ENCODE data around the gene PIK3R4. TPM values are rescaled to one million over a fixed set of nuclear protein-coding genes. Genes with fewer than 3 reads are reported as not detected.

The PIK3R4 gene
- total RNA-seq, 1 donor from 2014 or later: 27.7 TPM

- DNase-seq (ENCODE audit: low spot score): no peak
These were observed 106.6 kb downstream of the PIK3R4 start for GRCh38 chr3:130640027-130640426.

GRCh38 chr3:130636480-130637234, 110.0 kb downstream of the PIK3R4 start:
- no peak for DNase-seq (ENCODE audit: low spot score)

- DNase-seq (ENCODE audit: low spot score): no peak
These were observed 110.7 kb downstream of the PIK3R4 start for GRCh38 chr3:130635978-130636377.

DNA sequence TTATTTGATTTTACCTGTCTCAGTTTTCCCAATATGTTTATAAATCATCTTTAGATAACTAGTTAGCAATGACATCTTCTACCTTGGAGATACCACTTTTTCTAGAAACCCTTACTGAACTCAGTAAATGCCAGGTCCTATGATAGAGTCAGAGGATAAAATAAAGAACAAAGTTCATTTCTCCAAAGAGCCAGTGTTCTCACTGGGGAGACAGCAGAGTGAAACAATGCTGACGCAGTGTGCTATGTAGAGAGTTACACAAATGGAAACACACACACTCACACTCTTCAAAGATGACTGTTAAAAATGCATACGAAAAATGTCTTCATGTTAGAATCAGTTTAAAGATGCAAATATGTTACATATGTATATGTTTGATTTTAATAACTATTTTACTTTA, 111.3 kb downstream of the PIK3R4 start:
- no peak for DNase-seq (ENCODE audit: low spot score)

Other genes starting within 250 kb of the PIK3R4 start
- 0.12 TPM for gene COL6A6, start 229.7 kb downstream of the PIK3R4 start, total RNA-seq
- gene ATP2C1, start 147.3 kb upstream of the PIK3R4 start, total RNA-seq: 78.9 TPM